Activated CD4-positive, alpha-beta T cell treated with anti-CD3 and anti-CD28 coated beads for 36 hours (primary cell): ENCODE measurements around the gene RYR2. TPM values are rescaled to one million over a fixed set of nuclear protein-coding genes. Genes with fewer than 3 reads are reported as not detected.
"Not testable (repeated sequence)": the region's sequence is repeated elsewhere in the genome, so short reads cannot be mapped to it uniquely, and the experiment has no call there.

ENCODE experiments used
- ATAC-seq: fragments of 200-7000 bp; cut with Tn5 transposase; one replicate; pipeline ENCODE4 v1.10.0; 2021; ENCODE audit warnings: mild to moderate bottlenecking, moderate library complexity
- CTCF ChIA-PET: fragments of 350-600 bp; sonication (Branson Sonifier 250); formaldehyde crosslinking; loops from one replicate; lab custom pipeline; 2021; ENCODE audit warnings: antibody characterized with exemption; lab: Charles Lee
- POLR2A ChIA-PET: fragments of 350-600 bp; sonication (Branson Sonifier 250); formaldehyde crosslinking; loops from one replicate; lab custom pipeline; 2021; ENCODE audit warnings: antibody characterized with exemption, inconsistent platforms; lab: Charles Lee
- DNase-seq: peaks from one replicate; pipeline ENCODE4 v3.0.0-alpha.2; 2020
- H3K27ac Mint-ChIP-seq: one replicate; pipeline ENCODE4 v1.8.0; 2021; ENCODE audit warnings: mixed read lengths
- H3K27me3 Mint-ChIP-seq: one replicate; pipeline ENCODE4 v1.8.0; 2021; ENCODE audit warnings: mixed read lengths
- H3K36me3 Mint-ChIP-seq: one replicate; pipeline ENCODE4 v1.8.0; 2021; ENCODE audit warnings: low read depth, mixed read lengths
- H3K4me1 Mint-ChIP-seq: one replicate; pipeline ENCODE4 v1.8.0; 2021; ENCODE audit warnings: mixed read lengths
- H3K4me3 Mint-ChIP-seq: one replicate; pipeline ENCODE4 v1.8.0; 2021; ENCODE audit warnings: mild to moderate bottlenecking, moderate library complexity, mixed read lengths
- H3K9me3 Mint-ChIP-seq: one replicate; pipeline ENCODE4 v1.8.0; 2021; ENCODE audit warnings: low read depth, mixed read lengths
- intact Hi-C, 2 experiments: fragments of 100-400 bp; cut with DNase I in 1 of 2; cut with micrococcal nuclease in 1 of 2; formaldehyde crosslinking; loops; one replicate each; pipeline versions ENCODE4 v1.14.2 to v1.15.1; 2022 to 2024; cut with DNase I, micrococcal nuclease
- total RNA-seq, 2 experiments: library from RNA; stranded (reverse); gene quantifications; one replicate each; pipeline ENCODE4 v1.2.3, GENCODE V29; 2021

RYR2 gene
- total RNA-seq, 2 experiments from 2014 or later: 0.04 to 0.05 TPM

- Mint-ChIP-seq H3K4me3 (no peak overlapping the region), H3K9me3 (no peaks in the 10 kb centered on the region), H3K27ac (no peak overlapping the region), H3K36me3 (no peaks in the 10 kb centered on the region), H3K4me1 (no peaks in the 10 kb centered on the region), H3K27me3 (no peaks in the 10 kb centered on the region)
- intact Hi-C loops: no loop called here
- CTCF ChIA-PET: interaction anchor here (0.6 kb wide), 1 partner anchor 1497 kb away, joined by 3 read pairs; no protein-coding TSS in a partner anchor
- DNase-seq (no peak), ATAC-seq (no peak)
- POLR2A ChIA-PET: no interaction called here
Measured at GRCh38 chr1:237812061-237812460, 770.1 kb downstream of the RYR2 start.

GRCh38 chr1:237814319-237814924 is 772.4 kb downstream of the RYR2 start:
- no peaks in the 10 kb centered on the region for H3K36me3 Mint-ChIP-seq
- ChIA-PET CTCF (interaction anchor here (1.0 to 1.2 kb wide), 2 partner anchors 9 to 812 kb away, joined by 4 read pairs; no protein-coding TSS in a partner anchor), POLR2A (no interaction called here)
- no peaks in the 10 kb centered on the region for H3K27me3 Mint-ChIP-seq
- intact Hi-C loops: no loop called here
- H3K9me3 Mint-ChIP-seq: no peaks in the 10 kb centered on the region
- H3K4me3 Mint-ChIP-seq: no peak overlapping the region
- no peak overlapping the region for H3K27ac Mint-ChIP-seq
- ATAC-seq: no peak
- H3K4me1 Mint-ChIP-seq: no peaks in the 10 kb centered on the region
- DNase-seq: no peak

- H3K27me3 Mint-ChIP-seq: no peaks in the 10 kb centered on the region
- no peaks in the 10 kb centered on the region for H3K4me1 Mint-ChIP-seq
- peaks cover 2% of the 10 kb centered on the region for H3K9me3 Mint-ChIP-seq
- DNase-seq: no peak
- intact Hi-C loops: no loop called here
- no peak overlapping the region for H3K27ac Mint-ChIP-seq
- ATAC-seq: no peak
- ChIA-PET POLR2A (interaction anchor here (0.6 kb wide), 1 partner anchor 69 kb away, joined by 3 read pairs; no protein-coding TSS in a partner anchor), CTCF (interaction anchor here (0.9 to 3.4 kb wide), 2 partner anchors 10 to 47 kb away, joined by 3 to 14 read pairs; no protein-coding TSS in a partner anchor)
- no peak overlapping the region for H3K4me3 Mint-ChIP-seq
- no peaks in the 10 kb centered on the region for H3K36me3 Mint-ChIP-seq
Measured at GRCh38 chr1:237817277-237817676, 775.3 kb downstream of the RYR2 start.

- H3K9me3 Mint-ChIP-seq, H3K27ac Mint-ChIP-seq, H3K27me3 Mint-ChIP-seq: not testable (repeated sequence)
Measured at GRCh38 chr1:237820634-237821033, 778.6 kb downstream of the RYR2 start.

GRCh38 chr1:237832858-237833257 is 790.9 kb downstream of the RYR2 start:
- Mint-ChIP-seq H3K9me3 (no peaks in the 10 kb centered on the region), H3K27ac (no peak overlapping the region), H3K27me3 (peaks cover 2% of the 10 kb centered on the region), H3K4me3 (no peak overlapping the region), H3K4me1 (no peaks in the 10 kb centered on the region), H3K36me3 (no peaks in the 10 kb centered on the region)
- intact Hi-C loops: no loop called here
- ATAC-seq: no peak
- no peak for DNase-seq
- POLR2A ChIA-PET: no interaction called here
- CTCF ChIA-PET: interaction anchor here (0.7 kb wide), 2 partner anchors 26 to 297 kb away, joined by 3 read pairs; no protein-coding TSS in a partner anchor

More at GRCh38 chr1:237820634-237821033, 778.6 kb downstream of the RYR2 start:
- CTCF ChIA-PET, ATAC-seq, POLR2A ChIA-PET, DNase-seq, H3K36me3 Mint-ChIP-seq, H3K4me3 Mint-ChIP-seq, H3K4me1 Mint-ChIP-seq, intact Hi-C loops: not testable (repeated sequence)

- ATAC-seq (no peak), DNase-seq (no peak)
- intact Hi-C loops: no loop called here
- Mint-ChIP-seq H3K36me3 (no peaks in the 10 kb centered on the region), H3K27ac (no peak overlapping the region), H3K9me3 (no peaks in the 10 kb centered on the region), H3K4me1 (no peaks in the 10 kb centered on the region), H3K4me3 (no peak overlapping the region), H3K27me3 (peaks cover 2% of the 10 kb centered on the region)
- ChIA-PET CTCF (interaction anchor here (0.7 kb wide), 1 partner anchor 33 kb away, joined by 3 read pairs; no protein-coding TSS in a partner anchor), POLR2A (no interaction called here)
Measured at GRCh38 chr1:237834048-237834447, 792.1 kb downstream of the RYR2 start.

GRCh38 chr1:237834461-237834860 is 792.5 kb downstream of the RYR2 start:
- DNase-seq (no peak), ATAC-seq (no peak)
- Mint-ChIP-seq H3K4me3 (no peak overlapping the region), H3K27ac (no peak overlapping the region), H3K4me1 (no peaks in the 10 kb centered on the region), H3K9me3 (no peaks in the 10 kb centered on the region), H3K36me3 (no peaks in the 10 kb centered on the region), H3K27me3 (peaks cover 2% of the 10 kb centered on the region)
- intact Hi-C loops: no loop called here
- ChIA-PET POLR2A (no interaction called here), CTCF (no interaction called here)

GRCh38 chr1:237838320-237838719 is 796.3 kb downstream of the RYR2 start:
- Mint-ChIP-seq H3K4me3 (no peak overlapping the region), H3K9me3 (peaks cover 2% of the 10 kb centered on the region)
- CTCF ChIA-PET: no interaction called here

GRCh38 chr1:237838904-237839534 is 797.0 kb downstream of the RYR2 start:
- POLR2A ChIA-PET: no interaction called here

More at GRCh38 chr1:237838320-237838719, 796.3 kb downstream of the RYR2 start:
- H3K27me3 Mint-ChIP-seq: peaks cover 2% of the 10 kb centered on the region
- no peaks in the 10 kb centered on the region for H3K36me3 Mint-ChIP-seq
- POLR2A ChIA-PET: no interaction called here
- no peak overlapping the region for H3K27ac Mint-ChIP-seq
- intact Hi-C loops: no loop called here
- ATAC-seq (no peak), DNase-seq (no peak)
- no peaks in the 10 kb centered on the region for H3K4me1 Mint-ChIP-seq

GRCh38 chr1:237841485-237841884 is 799.5 kb downstream of the RYR2 start:
- H3K27ac Mint-ChIP-seq: no peak overlapping the region
- H3K36me3 Mint-ChIP-seq: no peaks in the 10 kb centered on the region
- no peaks in the 10 kb centered on the region for H3K4me1 Mint-ChIP-seq
- H3K9me3 Mint-ChIP-seq: peaks cover 6% of the 10 kb centered on the region
- no peak for DNase-seq
- intact Hi-C loops: no loop called here
- H3K27me3 Mint-ChIP-seq: no peaks in the 10 kb centered on the region
- no peak for ATAC-seq
- CTCF ChIA-PET: no interaction called here
- no peak overlapping the region for H3K4me3 Mint-ChIP-seq
- POLR2A ChIA-PET: no interaction called here

More at GRCh38 chr1:237838904-237839534, 797.0 kb downstream of the RYR2 start:
- Mint-ChIP-seq H3K27ac (no peak overlapping the region), H3K4me3 (no peak overlapping the region), H3K9me3 (peaks cover 2% of the 10 kb centered on the region), H3K27me3 (no peaks in the 10 kb centered on the region), H3K4me1 (no peaks in the 10 kb centered on the region), H3K36me3 (no peaks in the 10 kb centered on the region)
- DNase-seq: no peak
- CTCF ChIA-PET: no interaction called here
- no peak for ATAC-seq
- intact Hi-C loops: no loop called here

- ATAC-seq, H3K27me3 Mint-ChIP-seq, DNase-seq, H3K36me3 Mint-ChIP-seq, intact Hi-C loops, H3K4me1 Mint-ChIP-seq, H3K4me3 Mint-ChIP-seq, POLR2A ChIA-PET, H3K9me3 Mint-ChIP-seq, H3K27ac Mint-ChIP-seq: not testable (repeated sequence)
- CTCF ChIA-PET: interaction anchor here (0.7 kb wide), 1 partner anchor 95 kb away, joined by 3 read pairs; no protein-coding TSS in a partner anchor
Measured at GRCh38 chr1:237843516-237843915, 801.5 kb downstream of the RYR2 start.
